GM13977 (cell line): ENCODE data around the gene SLC44A3.

Experiments
- DNase-seq: peaks from one replicate; pipeline ENCODE4 v3.0.0; 2012; ENCODE audit warnings: low spot score
- in situ Hi-C: fragments of 300-500 bp; cut with MboI; formaldehyde crosslinking; loops from one replicate; pipeline ENCODE4 v1.12.0; 2022; ENCODE audit warnings: low sequenced_read_pairs, low pct_unique_long_range_greater_than_20kb, mixed read lengths, inconsistent platforms; ENCODE audit not compliant: unreplicated experiment
- TF ChIP-seq, protein P1 (sequence below): IDR thresholded peaks from 2 replicates; pipeline ENCODE4 v1.5.1; 2012; ENCODE audit warnings: mild to moderate bottlenecking, control low read depth; ENCODE audit not compliant: insufficient read depth; ENCODE audit errors: extremely low read depth, missing control alignments

SLC44A3 gene

DNA sequence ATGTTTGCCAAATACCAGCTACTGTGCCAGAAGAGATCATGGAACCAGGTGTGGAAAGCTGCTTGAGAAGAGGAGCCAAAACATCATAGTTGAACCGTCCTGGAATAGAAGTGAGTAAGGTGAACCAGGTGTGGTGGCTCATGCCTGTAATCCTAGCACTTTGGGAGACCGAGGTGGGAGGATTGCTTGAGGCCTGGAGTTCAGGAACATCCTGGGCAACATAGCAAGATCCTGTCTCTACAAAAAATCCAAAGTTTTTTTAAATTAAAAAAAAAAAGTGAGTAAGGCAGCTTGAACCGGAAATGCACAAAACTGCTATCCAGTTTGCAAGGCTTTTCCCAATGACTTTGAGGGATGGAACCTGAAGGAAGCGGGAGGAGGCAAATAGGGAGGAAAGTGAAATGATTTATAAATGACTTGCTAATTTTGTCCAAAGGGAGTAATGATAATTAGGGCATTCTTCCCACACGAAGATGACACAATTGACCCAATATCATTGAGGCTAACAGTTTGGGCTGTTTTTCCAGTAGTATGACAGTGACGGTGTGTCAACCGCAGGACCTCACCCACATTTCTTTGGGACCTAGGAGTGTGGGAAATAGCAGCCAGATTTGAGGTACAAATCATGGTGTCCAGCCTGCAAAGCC lies 108.3 kb downstream of the SLC44A3 start:
- TF ChIP-seq, protein P1, sequence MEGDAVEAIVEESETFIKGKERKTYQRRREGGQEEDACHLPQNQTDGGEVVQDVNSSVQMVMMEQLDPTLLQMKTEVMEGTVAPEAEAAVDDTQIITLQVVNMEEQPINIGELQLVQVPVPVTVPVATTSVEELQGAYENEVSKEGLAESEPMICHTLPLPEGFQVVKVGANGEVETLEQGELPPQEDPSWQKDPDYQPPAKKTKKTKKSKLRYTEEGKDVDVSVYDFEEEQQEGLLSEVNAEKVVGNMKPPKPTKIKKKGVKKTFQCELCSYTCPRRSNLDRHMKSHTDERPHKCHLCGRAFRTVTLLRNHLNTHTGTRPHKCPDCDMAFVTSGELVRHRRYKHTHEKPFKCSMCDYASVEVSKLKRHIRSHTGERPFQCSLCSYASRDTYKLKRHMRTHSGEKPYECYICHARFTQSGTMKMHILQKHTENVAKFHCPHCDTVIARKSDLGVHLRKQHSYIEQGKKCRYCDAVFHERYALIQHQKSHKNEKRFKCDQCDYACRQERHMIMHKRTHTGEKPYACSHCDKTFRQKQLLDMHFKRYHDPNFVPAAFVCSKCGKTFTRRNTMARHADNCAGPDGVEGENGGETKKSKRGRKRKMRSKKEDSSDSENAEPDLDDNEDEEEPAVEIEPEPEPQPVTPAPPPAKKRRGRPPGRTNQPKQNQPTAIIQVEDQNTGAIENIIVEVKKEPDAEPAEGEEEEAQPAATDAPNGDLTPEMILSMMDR, result no peak
- in situ Hi-C loops, result no loop called here
- DNase-seq, result no peak

DNA sequence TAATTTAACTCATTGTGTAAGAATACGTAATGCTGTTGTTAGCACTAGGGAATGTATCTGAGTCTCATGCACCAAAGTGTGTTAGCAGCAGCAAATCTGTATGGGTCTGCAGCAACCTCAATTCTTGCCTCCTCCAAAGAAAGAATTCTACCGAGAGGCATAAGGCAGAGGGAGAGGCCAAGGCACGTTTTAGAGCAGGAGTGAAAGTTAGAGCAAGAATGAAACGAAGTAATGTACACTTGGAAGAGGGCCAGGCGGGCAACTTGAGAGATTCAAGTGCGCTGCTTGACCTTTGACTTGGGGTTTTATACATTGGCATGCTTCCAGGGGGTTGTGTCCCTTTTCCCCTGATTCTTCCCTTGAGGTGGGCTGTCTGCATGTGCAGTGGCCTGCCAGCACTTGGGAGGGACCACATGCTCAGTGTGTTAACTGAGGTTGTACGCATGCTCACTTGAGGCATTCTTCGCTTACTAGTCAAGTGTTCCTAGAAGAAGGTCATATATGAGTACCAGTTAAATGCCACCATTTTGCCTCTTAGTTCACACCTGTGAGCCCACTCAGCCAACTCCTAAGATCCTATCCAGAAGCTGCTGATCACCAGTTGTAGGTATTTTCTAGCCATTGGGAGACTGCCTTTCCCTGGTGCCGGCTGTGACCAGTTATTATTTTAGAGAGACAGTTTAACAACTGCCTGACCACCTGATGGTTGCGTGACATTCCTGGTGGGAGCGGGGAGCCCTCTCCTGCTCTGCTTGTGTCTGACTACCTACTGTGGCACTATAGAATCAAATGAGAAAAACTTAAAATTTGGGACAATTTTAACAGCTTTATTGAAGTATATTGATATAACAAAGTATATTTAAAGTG lies 109.4 kb downstream of the SLC44A3 start:
- in situ Hi-C loops, result no loop called here
- no peak for DNase-seq
- TF ChIP-seq, protein P1, result no peak

DNA sequence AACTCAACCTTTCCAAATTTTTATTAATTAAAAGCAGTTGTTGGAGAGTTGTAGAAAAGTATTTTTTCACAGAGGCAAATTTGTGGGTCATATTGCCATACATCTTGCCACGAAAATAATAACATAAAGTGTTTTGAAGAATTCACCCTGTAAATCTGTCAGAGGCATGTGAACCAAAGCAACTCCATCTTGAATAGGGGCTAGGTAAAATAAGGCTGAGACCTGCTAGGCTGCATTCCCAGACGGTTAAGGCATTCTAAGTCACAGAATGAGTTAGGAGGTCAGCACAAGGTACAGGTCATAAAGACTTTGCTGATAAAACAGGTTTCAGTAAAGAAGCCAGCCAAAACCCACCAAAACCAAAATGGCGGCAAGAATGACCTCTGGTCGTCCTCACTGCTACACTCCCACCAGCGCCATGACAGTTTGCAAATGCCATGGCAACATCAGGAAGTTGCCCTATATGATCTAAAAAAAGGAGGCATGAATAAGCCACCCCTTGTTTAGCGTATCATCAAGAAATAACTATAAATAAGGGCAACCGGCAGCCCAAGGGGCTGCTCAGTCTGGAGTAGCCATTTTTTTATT lies 111.2 kb downstream of the SLC44A3 start:
- in situ Hi-C loops, result no loop called here
- TF ChIP-seq, protein P1, result no peak
- DNase-seq, result no peak

DNA sequence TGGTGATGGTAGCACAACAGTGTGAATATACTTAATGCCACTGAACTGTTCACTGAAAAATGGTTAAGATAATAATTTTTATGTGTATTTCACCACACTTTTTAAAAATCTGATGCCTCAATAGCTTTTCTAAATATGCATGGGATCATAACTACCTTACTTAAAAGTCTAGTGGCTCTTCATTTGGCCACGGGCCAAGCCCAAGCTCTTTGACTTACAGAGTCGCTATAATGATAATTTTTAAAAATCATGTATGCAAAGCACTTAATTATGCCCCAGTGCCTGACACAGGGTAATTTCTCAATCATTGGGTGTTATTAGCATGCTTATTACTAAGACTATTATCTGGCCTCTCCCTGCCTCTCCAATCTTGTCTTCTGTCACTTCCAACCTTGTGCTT lies 114.4 kb downstream of the SLC44A3 start:
- DNase-seq, result no peak
- TF ChIP-seq, protein P1, result no peak
- in situ Hi-C loops, result no loop called here

DNA sequence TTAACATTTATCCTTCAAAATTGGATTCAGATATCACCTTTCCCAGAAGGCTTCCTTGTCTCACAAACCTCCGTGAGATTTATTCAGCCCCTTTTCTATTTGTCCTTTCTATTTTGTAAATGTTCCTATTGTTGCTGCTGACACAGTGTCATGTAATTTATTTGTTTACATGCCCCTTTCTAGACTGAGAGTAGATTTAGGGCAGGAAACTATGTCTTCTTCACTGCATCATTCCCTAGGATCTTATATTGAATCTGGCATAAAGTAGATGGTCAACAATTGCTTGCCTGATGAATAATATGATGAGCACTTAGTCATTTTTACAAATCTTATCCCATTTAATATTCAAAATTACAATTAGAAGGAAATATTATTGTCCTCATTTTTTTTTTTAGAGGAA lies 114.9 kb downstream of the SLC44A3 start:
- TF ChIP-seq, protein P1, result no peak
- in situ Hi-C loops, result no loop called here

DNA sequence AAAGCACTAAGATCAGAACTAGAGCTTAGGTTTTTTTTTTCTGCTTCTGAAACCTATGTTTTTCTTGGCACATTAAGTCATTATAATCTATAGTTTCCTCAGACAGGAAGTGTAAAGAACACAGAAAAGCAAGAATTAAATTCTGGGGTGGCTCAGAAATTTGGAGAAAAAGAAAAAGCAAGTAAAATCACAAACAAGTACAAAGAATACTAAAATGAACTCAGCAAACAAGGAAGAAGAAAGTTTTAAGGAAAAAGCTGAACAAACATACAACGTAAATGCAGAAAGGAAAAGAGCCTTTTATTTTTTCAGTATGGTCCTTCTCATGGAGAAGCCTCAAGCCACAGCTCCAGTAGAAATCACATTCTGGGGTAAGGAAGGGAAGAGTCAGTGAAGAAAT lies 115.3 kb downstream of the SLC44A3 start:
- TF ChIP-seq, protein P1, result no peak
- no peak for DNase-seq
- in situ Hi-C loops, result no loop called here

More for the DNA sequence above, 114.9 kb downstream of the SLC44A3 start:
- DNase-seq, result no peak
